Natural killer cell treated with Interleukin-12 subunit alpha and Interleukin-12 subunit beta and Interleukin-15 and Interleukin-18, amount 100 ng/mL, for 72 hours (primary cell): ENCODE data around the gene PPP1R3D. TPM values are rescaled to one million over a fixed set of nuclear protein-coding genes. Genes with fewer than 3 reads are reported as not detected.

Experiments used
- ATAC-seq, 2 donors: fragments of 150-1000 bp; cut with Tn5 transposase in 1 of 2; sonication (Bioruptor Pico), chemical (Tn5 transposase) in 1 of 2; 2 replicates each; pipeline ENCODE4 v1.10.0; 2021
- DNase-seq: peaks from one replicate; pipeline ENCODE4 v3.0.0; 2022; ENCODE audit warnings: low spot score
- H3K27ac Mint-ChIP-seq, 2 donors: 1 replicate in 1 of 2; 2 replicates in 1 of 2; pipeline ENCODE4 v1.8.0; 2022; ENCODE audit warnings: mixed read lengths in 2 of 2, mild to moderate bottlenecking in 1 of 2, moderate library complexity in 1 of 2
- H3K27me3 Mint-ChIP-seq, 2 donors: 1 replicate in 1 of 2; 2 replicates in 1 of 2; pipeline ENCODE4 v1.8.0; 2022; ENCODE audit warnings: mixed read lengths in 2 of 2
- H3K36me3 Mint-ChIP-seq: one replicate; pipeline ENCODE4 v1.8.0; 2022; ENCODE audit warnings: mixed read lengths
- H3K4me1 Mint-ChIP-seq, 2 donors: 1 replicate in 1 of 2; 2 replicates in 1 of 2; pipeline ENCODE4 v1.8.0; 2022; ENCODE audit warnings: low read depth in 2 of 2, mixed read lengths in 2 of 2, mild to moderate bottlenecking in 1 of 2
- H3K4me3 Mint-ChIP-seq: one replicate; pipeline ENCODE4 v1.8.0; 2022; ENCODE audit warnings: mixed read lengths
- H3K9me3 Mint-ChIP-seq: 2 replicates; pipeline ENCODE4 v1.8.0; 2022; ENCODE audit warnings: mixed read lengths
- total RNA-seq, 2 donors: library from RNA; stranded (reverse); gene quantifications; one replicate each; pipeline ENCODE4 v1.2.3, GENCODE V29; 2022

Gene PPP1R3D
- total RNA-seq, 2 donors from 2014 or later = 10.2 to 16.4 TPM

DNA sequence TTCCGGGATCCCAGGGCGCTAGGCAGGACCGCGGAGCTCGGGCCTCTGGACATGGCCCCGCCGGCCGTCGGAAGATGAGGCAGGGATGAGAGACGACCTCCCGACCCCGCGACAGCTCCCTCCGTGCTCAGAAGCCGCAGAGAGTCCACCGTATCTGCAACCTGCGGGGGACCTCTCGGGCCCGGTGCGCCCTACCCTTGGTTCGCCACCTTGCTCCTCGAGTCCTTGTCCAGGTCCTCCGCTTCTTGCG lies 301 bp downstream of the PPP1R3D start:
- H3K4me1 Mint-ChIP-seq = peaks cover 27 to 29% of the 10 kb centered on the region in 2 donors
- H3K27ac Mint-ChIP-seq = peak overlapping the region; percentile 95 to 96
- no peak for DNase-seq
- peaks cover 7% of the 10 kb centered on the region for H3K36me3 Mint-ChIP-seq
- no peaks in the 10 kb centered on the region for H3K27me3 Mint-ChIP-seq
- H3K4me3 Mint-ChIP-seq = peak overlapping the region; percentile 100
- peak; percentile 47 to 49 for ATAC-seq
- H3K9me3 Mint-ChIP-seq = no peaks in the 10 kb centered on the region

DNA sequence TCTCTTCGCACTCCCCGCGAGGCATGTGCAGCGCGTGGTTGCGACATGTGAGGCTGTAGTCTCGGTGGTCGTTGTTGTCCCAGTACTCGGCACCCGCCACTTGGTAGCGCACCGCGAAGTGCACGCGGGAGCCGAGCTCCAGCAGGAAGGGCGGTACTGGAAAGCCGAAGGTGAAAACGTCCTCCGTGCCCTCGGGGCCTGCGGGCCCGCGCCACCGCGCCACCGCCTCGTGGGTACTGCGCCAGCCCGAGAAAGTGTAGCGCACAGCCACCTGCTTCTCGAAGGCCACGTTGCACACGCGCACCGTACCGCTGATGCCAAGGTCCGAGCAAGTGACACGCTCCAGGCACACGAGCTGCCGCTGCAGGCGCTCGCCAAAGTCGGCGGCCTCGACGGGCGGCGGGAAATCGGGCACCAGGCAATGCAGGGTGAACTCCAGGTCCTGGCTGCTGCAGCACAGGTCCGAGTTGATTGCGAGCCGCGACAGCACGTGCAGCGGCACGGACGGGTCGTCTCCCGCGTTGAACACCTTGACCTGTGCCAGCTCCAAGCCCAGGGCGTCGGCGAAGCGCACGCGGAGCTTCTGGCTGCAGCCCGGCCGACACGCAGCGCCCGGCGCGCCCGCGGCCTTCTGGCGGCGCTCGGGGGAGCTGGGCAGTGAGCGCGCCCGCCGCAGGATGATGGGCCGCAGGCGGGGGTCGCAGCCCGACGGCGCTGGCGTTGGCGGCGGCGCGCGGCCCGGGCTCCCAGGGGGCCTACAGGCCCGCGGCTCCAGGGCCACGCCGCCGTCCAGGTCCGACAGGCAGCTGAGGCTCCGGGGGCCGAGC lies 840 bp downstream of the PPP1R3D start:
- H3K27me3 Mint-ChIP-seq = no peaks in the 10 kb centered on the region
- peak overlapping the region; percentile 100 for H3K4me3 Mint-ChIP-seq
- no peak for ATAC-seq
- H3K27ac Mint-ChIP-seq = peak overlapping the region; percentile 74 to 96
- no peak for DNase-seq
- peaks cover 27 to 29% of the 10 kb centered on the region in 2 donors for H3K4me1 Mint-ChIP-seq
- no peaks in the 10 kb centered on the region for H3K9me3 Mint-ChIP-seq
- peaks cover 2% of the 10 kb centered on the region for H3K36me3 Mint-ChIP-seq

DNA sequence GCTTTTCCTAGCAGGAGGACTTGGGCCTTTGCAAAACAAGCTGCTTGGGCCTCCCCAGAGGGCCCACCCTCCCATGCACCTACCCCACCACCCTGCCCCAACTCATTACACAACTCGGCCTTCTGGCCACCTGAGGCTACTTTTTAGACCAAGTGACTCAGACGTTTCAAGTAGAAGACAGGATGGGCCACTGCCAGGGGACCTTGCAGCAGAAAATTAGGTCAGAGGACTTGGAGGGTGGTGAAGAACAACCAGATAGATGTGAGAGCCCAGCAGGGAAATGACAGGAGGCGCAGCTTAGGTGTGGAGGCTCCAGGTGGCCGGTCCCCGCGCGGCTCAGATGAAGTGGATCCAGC lies 1.4 kb downstream of the PPP1R3D start:
- Mint-ChIP-seq H3K4me1 (peaks cover 27 to 29% of the 10 kb centered on the region in 2 donors), H3K27ac (peak overlapping the region; percentile 74 to 86), H3K4me3 (peak overlapping the region; percentile 88), H3K27me3 (no peaks in the 10 kb centered on the region), H3K36me3 (no peaks in the 10 kb centered on the region), H3K9me3 (no peaks in the 10 kb centered on the region)
- ATAC-seq (no peak), DNase-seq (no peak)

DNA sequence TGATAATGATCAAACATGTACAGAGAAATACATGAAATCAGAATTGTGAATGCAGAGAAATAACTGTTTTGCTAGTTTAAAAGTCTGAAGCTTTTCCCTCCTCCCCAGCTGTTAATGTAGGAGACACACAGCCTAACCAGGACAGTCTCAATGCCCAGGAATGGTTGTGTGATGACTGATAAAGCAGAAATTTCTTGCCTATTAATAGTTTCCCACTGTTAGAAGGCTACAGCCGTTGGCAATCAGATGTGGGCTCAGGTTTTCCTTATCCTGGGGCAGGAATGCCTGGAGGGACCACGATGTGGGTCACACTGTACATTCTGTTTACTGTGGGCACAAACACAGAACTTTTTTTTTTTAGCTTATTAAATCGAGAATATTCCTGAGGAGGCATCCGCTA lies 1.9 kb downstream of the PPP1R3D start:
- Mint-ChIP-seq H3K27me3 (no peaks in the 10 kb centered on the region), H3K36me3 (no peaks in the 10 kb centered on the region), H3K4me1 (peaks cover 27 to 29% of the 10 kb centered on the region in 2 donors)

DNA sequence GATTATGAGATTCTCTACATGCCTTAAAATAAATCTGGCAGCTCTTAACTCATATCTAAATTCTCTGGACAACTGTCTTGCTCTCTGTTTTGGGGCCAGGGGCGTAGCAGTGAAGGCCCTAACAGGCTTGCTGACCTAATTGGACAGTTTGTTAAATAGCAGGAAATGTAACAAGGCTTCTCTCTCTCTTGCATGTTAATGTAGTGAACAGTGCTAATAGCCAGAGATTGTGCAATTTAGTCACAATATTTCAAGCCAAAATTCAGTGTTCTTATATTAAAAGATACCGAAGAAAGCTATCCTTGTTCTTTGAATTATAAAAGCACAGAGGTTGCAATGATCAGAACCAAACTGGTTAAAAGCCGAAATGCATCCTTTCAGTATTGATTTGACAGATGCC lies 3.0 kb downstream of the PPP1R3D start:
- no peaks in the 10 kb centered on the region for H3K9me3 Mint-ChIP-seq
- peaks cover 27 to 29% of the 10 kb centered on the region in 2 donors for H3K4me1 Mint-ChIP-seq
- H3K36me3 Mint-ChIP-seq = no peaks in the 10 kb centered on the region
- DNase-seq (no peak), ATAC-seq (no peak)
- H3K4me3 Mint-ChIP-seq = peak overlapping the region; percentile 22
- H3K27me3 Mint-ChIP-seq = no peaks in the 10 kb centered on the region
- H3K27ac Mint-ChIP-seq = no peak overlapping the region

More for the DNA sequence above, 1.9 kb downstream of the PPP1R3D start:
- DNase-seq (no peak), ATAC-seq (no peak)
- Mint-ChIP-seq H3K9me3 (no peaks in the 10 kb centered on the region), H3K27ac (peak overlapping the region; percentile 74 to 86), H3K4me3 (peak overlapping the region; percentile 88)

DNA sequence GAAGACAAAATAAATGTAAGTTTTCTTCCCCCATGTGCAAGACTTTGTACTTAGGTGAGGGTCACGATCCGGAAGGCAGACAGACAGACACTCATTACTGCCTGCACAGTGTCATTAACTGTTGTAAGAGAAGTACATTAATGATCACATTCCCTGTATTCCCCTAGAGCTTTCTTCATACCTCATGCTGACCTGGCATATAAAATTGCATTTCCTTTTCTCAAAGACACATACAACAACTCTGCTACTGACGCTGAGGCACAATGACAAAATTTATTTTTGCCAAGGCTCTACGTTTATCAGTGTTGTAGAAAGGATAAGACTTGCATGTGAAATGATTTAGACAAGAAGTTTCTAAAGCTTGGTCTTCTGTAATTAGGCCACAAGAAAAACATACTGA lies 3.7 kb downstream of the PPP1R3D start:
- H3K27ac Mint-ChIP-seq = no peak overlapping the region
- ATAC-seq = no peak

DNA sequence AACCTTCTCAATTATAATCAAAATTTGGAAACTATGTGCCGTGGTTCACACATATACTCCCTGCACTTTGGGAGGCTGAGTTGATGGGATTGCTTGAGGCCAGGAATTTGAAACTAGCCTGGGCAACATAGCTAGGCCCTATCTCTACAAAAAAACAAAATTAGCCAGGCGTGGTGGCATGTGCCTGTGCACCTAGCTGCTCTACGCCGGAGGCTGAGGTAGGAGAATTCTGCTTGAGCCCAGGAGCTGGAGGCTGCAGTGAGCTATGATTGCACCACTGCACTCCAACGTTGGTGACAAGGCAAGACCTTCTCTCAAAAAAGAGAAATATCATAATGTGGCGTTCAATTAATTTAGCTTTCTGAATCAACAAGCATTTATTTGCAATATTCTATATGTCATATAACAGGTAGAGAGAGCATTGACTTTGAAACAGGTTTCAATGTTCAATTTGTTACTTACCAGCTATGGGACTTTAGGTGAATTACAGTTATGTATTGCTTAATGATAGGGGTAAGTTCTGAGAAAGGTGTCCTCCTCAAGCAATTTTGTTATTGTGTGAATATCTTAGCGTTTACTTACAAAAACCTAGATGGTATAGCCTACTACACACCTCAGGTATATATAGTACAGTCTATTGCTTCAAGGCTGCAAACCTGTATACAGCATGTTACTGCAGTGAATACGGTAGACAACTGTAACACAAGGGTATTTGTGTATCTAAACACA lies 4.5 kb downstream of the PPP1R3D start:
- ATAC-seq = no peak

More for the DNA sequence above, 3.7 kb downstream of the PPP1R3D start:
- H3K27me3 Mint-ChIP-seq = no peaks in the 10 kb centered on the region
- H3K36me3 Mint-ChIP-seq = no peaks in the 10 kb centered on the region
- H3K9me3 Mint-ChIP-seq = no peaks in the 10 kb centered on the region
- H3K4me1 Mint-ChIP-seq = peaks cover 23 to 25% of the 10 kb centered on the region in 2 donors
- H3K4me3 Mint-ChIP-seq = no peak overlapping the region
- DNase-seq = no peak

DNA sequence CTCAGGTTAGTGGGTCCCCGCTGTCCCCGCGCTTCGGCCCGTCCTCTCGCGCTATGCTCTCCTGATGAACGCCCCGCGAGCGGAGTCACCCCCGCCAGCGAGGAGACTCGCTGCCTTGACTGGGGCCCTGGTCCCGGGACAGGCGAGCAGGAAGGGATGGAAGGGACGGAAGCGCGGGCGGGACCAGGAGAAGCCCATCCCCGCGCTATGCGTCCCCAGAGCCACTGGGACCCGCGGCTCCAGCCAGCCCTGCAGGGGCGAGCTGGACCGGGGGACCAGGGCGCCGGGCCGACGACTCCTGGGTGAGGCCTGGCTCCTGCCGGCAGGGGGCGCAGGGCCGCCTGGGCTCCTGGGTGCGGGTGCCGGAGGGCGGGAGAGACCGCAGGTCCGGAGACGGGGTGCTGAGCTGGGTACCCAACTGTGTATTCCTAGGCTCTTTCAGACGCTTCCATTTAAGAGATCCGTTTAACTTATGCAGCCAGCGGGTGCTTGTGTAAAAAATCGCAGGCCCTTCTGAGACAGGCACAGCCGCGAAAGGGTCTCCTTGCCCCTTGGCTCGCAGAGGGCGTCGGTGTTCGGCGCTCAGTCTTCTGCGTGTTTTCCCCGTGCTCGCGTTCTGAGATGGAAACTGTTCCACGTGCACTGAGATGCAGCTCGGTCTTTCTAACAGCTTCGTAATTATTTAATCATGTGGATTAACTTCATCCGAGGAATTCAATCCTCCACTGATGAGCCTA lies 6.1 kb downstream of the PPP1R3D start:
- peak; percentile 90 to 92 for ATAC-seq
- H3K4me1 Mint-ChIP-seq = peaks cover 16 to 17% of the 10 kb centered on the region in 2 donors
- peak; percentile 87 for DNase-seq
- no peak overlapping the region for H3K27ac Mint-ChIP-seq
- H3K9me3 Mint-ChIP-seq = no peaks in the 10 kb centered on the region
- peak overlapping the region; percentile 75 for H3K4me3 Mint-ChIP-seq
- no peaks in the 10 kb centered on the region for H3K36me3 Mint-ChIP-seq
- peaks cover 0 to 1% of the 10 kb centered on the region in 2 donors for H3K27me3 Mint-ChIP-seq

More for the DNA sequence above, 4.5 kb downstream of the PPP1R3D start:
- DNase-seq = no peak
- no peaks in the 10 kb centered on the region for H3K27me3 Mint-ChIP-seq
- H3K4me1 Mint-ChIP-seq = peaks cover 17 to 19% of the 10 kb centered on the region in 2 donors
- no peak overlapping the region for H3K27ac Mint-ChIP-seq
- no peaks in the 10 kb centered on the region for H3K36me3 Mint-ChIP-seq
- H3K4me3 Mint-ChIP-seq = no peak overlapping the region
- H3K9me3 Mint-ChIP-seq = no peaks in the 10 kb centered on the region

DNA sequence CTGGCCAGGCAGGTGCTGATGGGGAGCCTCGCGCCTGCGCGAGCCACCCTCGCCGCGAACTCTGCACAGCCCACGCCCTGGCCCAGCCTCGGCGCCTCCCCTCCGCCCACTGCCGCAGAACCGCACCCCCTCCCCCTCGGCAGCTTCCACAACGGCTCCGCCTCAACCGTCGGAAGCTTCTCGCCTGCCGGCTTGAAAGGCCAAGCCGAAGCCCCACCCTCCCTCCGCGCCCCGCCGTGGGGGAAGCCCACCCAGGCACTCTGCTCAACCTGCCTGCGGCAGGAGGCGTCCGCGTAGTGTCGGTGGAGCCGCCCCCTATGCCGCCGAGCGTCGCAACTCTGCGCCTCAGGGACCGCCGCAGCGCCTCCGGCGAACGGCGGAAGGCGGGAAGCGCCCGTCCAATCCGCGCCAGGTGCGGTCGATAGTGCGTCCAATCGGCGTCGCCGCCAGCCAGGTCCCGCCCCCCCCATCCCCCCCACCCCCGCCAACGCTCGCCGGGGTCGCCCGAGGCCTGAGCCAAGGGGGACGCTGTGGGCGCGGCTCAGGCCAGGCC lies 6.7 kb downstream of the PPP1R3D start, which contains the start of gene SYCP2:
Gene SYCP2, minus strand, starts transcription at position 342 of the 553 bp plus-strand sequence. CDS start 11,224 bp downstream, outside the sequence.
- ATAC-seq (peak; percentile 79 to 88), DNase-seq (peak; percentile 67)
- no peaks in the 10 kb centered on the region for H3K36me3 Mint-ChIP-seq
- peaks cover 11% of the 10 kb centered on the region in 2 donors for H3K4me1 Mint-ChIP-seq
- H3K27ac Mint-ChIP-seq = no peak within 1 kb of the TSS
- no peaks in the 10 kb centered on the region for H3K9me3 Mint-ChIP-seq
- peaks cover 0 to 4% of the 10 kb centered on the region in 2 donors for H3K27me3 Mint-ChIP-seq
- H3K4me3 Mint-ChIP-seq = peak within 1 kb of the TSS; percentile 75

DNA sequence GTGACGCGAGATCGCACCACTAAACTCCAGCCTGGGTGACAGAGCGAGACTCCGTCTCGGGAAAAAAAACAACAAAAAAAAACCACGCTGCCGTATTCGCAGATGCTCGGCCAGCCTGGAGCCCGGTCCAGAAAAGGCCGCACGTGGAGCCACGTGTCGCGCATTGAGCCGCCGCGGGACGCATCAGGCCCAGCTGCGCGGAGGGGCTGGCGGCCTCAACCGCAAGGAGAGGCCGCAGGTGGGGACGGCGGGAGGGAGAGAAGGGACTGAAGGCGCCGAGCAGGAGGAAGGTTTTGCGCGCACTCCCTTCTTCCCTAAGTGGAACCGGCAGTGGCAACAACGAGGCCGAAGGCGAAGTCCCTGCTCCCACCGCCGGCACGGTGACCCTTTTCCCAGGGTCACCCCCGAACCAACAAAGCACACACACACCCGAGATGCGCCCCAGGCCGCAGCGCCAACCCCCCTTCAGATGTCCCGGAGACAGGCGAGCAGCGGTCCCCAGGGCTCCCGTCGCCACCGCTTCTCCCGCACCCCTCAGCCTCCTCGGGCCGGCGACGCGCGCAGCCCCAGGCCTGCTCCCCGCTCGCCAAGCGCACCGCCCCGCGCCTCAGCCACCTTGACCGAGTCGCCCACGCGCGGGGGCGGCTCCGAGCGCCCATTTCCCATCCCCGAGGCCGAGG lies 7.3 kb downstream of the PPP1R3D start:
- H3K27me3 Mint-ChIP-seq = peaks cover 0 to 4% of the 10 kb centered on the region in 2 donors
- no peak overlapping the region for H3K4me3 Mint-ChIP-seq
- H3K4me1 Mint-ChIP-seq = peaks cover 6 to 8% of the 10 kb centered on the region in 2 donors
- no peak for DNase-seq
- H3K27ac Mint-ChIP-seq = no peak overlapping the region
- no peaks in the 10 kb centered on the region for H3K9me3 Mint-ChIP-seq
- no peak for ATAC-seq
- no peaks in the 10 kb centered on the region for H3K36me3 Mint-ChIP-seq

DNA sequence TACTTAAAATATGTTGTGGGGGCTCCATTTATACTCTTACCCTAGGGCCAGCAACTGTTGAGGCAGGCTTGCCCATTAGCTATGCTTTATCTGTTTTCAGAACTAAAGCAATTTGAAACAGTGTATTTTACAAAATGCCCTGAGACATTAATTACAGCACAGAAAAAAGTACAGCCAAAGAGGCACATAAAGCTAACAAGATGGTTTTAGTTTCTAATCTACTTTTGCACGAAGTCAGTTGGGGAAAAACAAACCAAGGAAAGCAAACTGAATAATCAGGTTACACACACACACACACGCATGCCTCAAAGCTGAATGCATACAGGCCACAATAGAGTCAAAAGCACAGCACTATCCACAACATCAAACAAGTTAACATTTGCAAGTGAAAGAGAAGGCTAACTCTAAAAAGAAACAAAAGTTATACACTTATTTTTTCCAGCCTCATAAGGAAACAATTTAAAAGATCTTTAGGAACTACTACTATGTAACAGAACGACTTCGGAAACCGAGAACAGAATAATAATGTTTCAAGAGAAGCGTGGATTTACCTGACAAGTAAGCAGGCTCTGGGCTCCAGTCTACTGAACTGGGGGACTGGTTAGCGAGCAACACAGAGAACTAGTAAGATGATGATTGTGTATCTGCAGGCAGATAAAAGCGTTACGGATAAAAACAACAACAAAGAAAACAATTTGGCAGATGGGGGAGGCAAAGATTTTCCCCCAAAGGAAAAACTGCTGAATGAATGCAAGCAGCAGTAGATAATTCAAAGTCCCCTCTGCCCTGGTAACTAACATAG lies 8.4 kb downstream of the PPP1R3D start:
- H3K36me3 Mint-ChIP-seq = no peaks in the 10 kb centered on the region

DNA sequence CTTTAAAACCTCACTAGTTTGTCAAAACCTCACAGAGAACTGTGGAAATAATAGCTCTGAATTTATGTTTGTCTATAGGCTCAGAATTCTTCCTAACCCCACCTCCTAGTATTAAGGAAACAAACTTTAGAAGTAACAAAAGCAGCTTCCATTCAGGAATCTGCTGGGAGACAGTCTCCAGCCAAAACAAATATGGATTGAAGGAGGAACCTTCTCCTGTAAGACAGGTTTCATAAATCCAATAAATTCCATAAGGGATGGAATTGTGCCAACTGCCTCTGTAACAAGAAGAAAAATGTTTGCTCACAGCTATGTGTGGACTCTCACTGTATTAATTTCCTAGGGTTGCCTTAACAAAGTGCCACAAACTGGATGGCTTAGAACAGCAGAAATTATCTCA lies 14.2 kb downstream of the PPP1R3D start:
- Mint-ChIP-seq H3K27me3 (peaks cover 0 to 10% of the 10 kb centered on the region in 2 donors), H3K27ac (no peak overlapping the region), H3K36me3 (no peaks in the 10 kb centered on the region), H3K4me1 (no peaks in the 10 kb centered on the region), H3K9me3 (no peaks in the 10 kb centered on the region), H3K4me3 (no peak overlapping the region)
- DNase-seq (no peak), ATAC-seq (no peak)

More for the DNA sequence above, 8.4 kb downstream of the PPP1R3D start:
- DNase-seq = no peak
- H3K9me3 Mint-ChIP-seq = no peaks in the 10 kb centered on the region
- peaks cover 0 to 3% of the 10 kb centered on the region in 2 donors for H3K4me1 Mint-ChIP-seq
- no peak for ATAC-seq
- no peak overlapping the region for H3K27ac Mint-ChIP-seq
- peak overlapping the region; percentile 64 for H3K4me3 Mint-ChIP-seq
- H3K27me3 Mint-ChIP-seq = peaks cover 0 to 4% of the 10 kb centered on the region in 2 donors
